AG08395 (cell line): Measurements from ENCODE around the gene DDIT3.
"Not testable (repeated sequence)": the region's sequence is repeated elsewhere in the genome, so short reads cannot be mapped to it uniquely, and the experiment has no call there.

Source experiments
- DNase-seq: peaks from one replicate; pipeline ENCODE4 v3.0.0; 2012; ENCODE audit warnings: mixed read lengths, low spot score

The DDIT3 gene

GRCh38 chr12:57525615-57526383 is 5.5 kb upstream of the DDIT3 start:
- DNase-seq, result no peak

GRCh38 chr12:57524814-57525614 is 4.7 kb upstream of the DDIT3 start:
- no peak for DNase-seq

- no peak for DNase-seq
These were observed 3.6 kb upstream of the DDIT3 start for GRCh38 chr12:57523706-57524614.

GRCh38 chr12:57522887-57523705 is 2.8 kb upstream of the DDIT3 start:
- DNase-seq, result no peak

GRCh38 chr12:57522011-57522886 is 1.9 kb upstream of the DDIT3 start, which contains the start of gene MBD6:
TSS of gene MBD6 (plus strand) at chr12:57522824. CDS start at chr12:57524304, 1,480 bp downstream.
- DNase-seq, result peak; percentile 98

- no peak for DNase-seq
These were observed 1.3 kb upstream of the DDIT3 start for GRCh38 chr12:57521525-57522010.

GRCh38 chr12:57519796-57520052 is 590 bp downstream of the DDIT3 start:
- DNase-seq, result no peak

- DNase-seq, result no peak
These were observed 1.2 kb downstream of the DDIT3 start for GRCh38 chr12:57518920-57519795.

GRCh38 chr12:57518176-57518919 is 2.0 kb downstream of the DDIT3 start:
- DNase-seq, result no peak

GRCh38 chr12:57517718-57518117 is 2.6 kb downstream of the DDIT3 start:
- DNase-seq, result not testable (repeated sequence)

GRCh38 chr12:57517187-57517586 is 3.1 kb downstream of the DDIT3 start:
- DNase-seq, result peak; percentile 61

GRCh38 chr12:57516617-57517153 is 3.6 kb downstream of the DDIT3 start:
- no peak for DNase-seq

GRCh38 chr12:57515934-57516541 is 4.3 kb downstream of the DDIT3 start:
- no peak for DNase-seq

- no peak for DNase-seq
These were observed 4.8 kb downstream of the DDIT3 start for GRCh38 chr12:57515408-57515933.

GRCh38 chr12:57514720-57515407 is 5.5 kb downstream of the DDIT3 start:
- no peak for DNase-seq

GRCh38 chr12:57514246-57514645 is 6.1 kb downstream of the DDIT3 start:
- DNase-seq, result not testable (repeated sequence)

GRCh38 chr12:57513677-57514076 is 6.6 kb downstream of the DDIT3 start:
- DNase-seq, result not testable (repeated sequence)
